Amniotic stem cell (primary cell): ENCODE data around the gene MRLN.

ENCODE experiments used
- DNase-seq: peaks from one replicate; lab custom pipeline; 2025; lab: John Stamatoyannopoulos, UW

The MRLN gene

DNA sequence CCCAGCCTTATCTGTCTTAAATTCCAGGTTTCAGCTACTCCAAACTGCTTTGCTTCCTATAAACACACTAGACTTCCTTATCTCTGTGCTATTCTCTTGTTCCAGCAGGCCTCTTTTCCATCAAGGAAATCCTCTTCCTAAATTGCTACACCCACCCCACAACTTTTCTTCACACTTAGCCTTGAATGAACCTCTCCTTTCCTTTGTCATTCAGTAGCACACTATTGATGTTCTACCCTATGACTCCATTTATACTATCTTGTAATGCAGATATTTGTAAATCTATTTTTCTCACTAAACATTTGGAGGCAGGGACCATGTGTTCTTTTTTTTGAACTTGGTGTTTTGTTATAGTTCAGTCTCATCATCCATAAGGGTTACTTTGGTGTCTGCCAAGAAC, 47.3 kb downstream of the MRLN start:
- no peak for DNase-seq

DNA sequence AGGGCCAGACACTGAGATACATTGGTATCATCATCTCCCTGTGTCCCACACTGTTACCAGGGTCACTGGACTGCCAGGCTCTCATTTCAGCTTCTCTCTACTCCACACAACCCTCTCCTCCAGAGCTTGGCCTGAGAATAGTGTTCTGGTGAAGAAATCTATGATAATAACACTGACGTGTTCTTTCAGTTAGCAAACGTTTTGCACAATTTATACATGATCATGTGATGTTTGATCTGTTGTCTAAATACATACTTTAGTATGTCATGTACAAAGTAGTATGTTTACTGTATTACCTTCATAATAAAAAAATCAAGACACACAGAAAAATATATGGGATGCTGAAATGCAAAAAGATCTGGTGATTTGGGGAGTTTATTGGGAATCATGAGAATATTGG, 48.6 kb downstream of the MRLN start:
- no peak for DNase-seq

DNA sequence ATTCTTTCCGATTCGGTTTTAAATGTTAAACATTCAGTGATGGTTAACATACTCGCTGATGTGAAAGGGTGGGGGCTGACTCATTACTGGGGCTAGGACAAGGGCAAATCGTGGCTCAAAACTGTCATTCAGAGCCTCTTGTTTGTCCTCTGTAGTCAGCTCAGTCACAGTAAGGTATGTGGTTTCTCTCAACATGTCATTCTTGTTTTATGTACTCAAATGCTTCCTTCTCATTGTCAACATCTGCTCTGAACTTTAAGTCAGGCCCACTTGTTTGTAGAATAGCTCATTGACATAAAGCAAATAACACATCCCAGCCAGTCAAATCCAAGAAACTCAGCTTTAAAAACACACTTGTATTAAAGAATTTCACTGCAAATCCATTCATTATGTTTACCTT, 50.9 kb downstream of the MRLN start:
- no peak for DNase-seq

DNA sequence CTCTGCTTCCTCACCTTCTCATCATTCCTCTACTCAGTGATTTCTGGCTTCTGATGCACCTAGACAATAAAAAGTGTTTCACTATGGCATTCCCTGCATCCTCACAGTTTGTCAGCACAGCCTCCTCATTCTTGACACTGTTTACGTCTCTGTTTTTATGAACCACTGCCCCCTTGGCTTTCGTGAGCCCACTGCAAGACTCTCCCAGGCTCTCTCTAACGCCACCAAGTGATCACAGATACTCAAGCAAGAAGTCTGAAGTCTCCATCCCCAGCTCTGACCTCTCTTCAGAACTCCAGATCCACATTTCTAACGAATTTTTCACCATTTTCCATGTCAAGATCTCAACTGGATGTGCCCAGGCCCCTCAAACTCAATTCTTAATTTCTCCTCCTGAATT, 52.5 kb downstream of the MRLN start:
- no peak for DNase-seq

DNA sequence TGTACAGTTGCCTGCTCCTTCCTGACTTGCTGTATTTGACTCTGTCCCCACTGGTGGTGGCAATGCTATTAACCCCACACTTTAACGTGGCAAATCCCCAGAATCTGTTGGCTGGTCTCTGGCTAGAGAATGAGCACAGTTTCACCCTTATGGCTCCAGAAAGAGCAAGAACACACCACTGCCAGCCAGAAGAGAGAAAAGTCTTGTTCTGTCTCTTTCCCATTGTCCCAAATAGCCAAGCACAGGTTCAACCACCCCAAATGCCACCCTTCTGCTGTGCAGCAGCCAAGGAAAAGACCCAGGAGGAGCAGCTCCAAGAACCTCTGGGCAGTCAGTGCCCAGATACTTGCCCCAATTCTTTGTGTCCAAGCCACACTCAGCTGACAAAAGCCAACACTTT, 54.9 kb downstream of the MRLN start:
- no peak for DNase-seq

DNA sequence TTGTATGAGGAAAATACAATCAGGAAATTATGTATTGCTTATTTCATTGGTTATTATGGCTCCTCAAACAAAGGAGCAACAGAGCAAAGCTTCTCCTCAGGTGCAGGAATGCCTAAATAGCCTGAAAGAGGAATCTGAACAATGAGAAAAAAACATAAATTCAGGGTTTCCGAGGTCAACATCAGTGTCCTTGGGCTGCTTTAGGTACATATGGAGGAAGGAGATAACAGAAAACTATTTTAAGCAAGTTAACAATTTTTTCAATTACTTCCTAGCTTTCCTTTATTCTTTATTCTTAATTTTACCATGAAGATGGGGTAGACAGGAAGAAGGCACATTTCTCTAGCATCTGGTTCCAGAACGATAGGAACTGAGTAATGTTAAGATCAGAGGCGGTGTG, 57.6 kb downstream of the MRLN start:
- no peak for DNase-seq

DNA sequence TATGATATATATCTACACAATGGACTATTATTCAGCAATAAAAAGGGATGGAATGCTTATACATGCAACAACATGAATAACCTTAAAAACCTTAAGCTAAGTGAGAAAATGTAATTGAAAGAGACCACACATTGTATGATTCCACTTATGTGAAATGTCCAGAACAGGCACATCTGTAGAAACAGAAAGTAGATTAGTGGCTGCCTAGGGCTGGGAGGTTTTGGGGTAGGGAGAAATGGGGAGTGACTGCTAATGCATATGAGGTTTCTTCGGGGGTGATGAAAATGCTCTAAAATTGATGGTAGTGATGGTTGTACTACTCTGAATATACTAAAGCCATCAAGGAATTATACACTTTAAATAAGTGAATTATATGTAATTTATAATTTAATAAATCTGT, 58.3 kb downstream of the MRLN start:
- no peak for DNase-seq

DNA sequence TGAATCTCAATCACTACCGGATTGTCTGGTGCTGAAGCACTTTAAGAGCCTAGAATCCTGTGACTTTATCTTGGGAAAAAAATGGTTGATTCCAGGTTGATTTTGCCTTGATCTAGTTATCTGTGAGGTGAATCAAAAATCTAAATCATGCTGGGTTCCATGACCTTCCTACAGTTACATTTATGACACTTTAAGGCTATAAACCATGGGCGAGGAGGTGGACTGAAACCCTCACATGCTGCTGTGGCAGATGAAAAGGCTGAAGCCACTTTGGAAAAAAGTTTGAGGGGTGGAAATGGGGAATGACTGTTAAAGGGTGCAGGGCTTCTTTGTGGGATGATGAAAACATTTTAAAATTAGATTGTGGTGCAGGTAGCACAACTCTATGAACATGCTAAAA, 61.1 kb downstream of the MRLN start:
- no peak for DNase-seq

DNA sequence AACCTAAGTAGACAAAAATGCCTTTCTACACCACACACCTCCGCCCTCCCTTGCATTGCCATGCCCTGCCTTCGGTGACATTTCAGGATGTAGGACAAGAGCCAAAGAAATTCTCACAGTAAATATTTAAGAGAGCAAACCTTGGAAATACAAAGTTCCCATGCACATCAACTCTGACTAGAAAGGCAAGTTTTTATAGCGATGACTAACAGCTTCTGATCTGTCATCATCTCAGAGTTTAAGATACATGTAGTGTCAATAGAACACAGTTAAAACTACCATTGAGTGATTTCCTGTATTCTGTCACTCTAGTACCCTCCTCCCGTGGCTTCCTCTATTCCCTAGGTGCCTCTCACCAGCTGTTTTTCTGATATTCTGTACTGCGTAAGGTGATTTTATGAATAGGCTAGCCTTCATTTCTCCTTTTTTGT, 64.3 kb downstream of the MRLN start:
- DNase-seq: no peak

DNA sequence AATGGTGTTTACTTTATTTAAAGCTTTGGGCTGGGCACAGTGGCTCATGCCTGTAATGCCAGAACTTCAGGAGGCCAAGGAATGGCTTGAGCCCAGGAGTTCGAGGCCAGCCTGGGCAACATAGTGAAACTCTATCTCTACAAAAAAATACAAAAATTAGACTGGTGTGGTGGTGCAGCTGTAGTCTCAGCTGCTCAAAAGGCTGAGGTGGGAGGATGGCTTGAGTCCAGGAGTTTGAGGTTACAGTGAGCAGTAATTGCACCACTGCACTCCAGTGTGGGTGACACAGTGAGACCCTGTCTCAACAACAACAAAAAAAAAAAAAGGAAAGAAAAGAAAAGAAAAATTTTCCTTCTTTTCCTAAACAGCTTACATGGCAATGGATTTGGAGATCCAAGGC, 65.6 kb downstream of the MRLN start:
- DNase-seq: no peak
